Measurements from ENCODE around the gene SLC2A5.

DNA sequence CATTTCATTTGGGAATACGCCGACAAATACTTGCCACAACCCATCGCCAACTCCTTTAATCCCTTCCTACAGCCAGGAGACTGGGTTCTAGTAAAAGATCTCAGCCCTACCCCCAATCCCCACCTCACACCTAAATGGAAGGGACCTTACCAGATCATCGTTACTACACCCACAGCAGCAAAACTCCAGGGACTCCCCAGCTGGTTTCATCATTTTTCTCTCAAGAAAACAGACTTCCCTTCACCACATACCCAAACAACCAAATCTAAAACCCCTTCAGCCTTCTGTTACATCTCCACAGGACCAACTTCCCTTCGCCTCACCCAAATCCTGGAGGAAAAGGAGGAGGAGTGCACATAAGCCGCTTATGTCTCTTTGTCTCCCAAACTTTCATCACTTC is 23.7 kb upstream of the SLC2A5 start:
- TF ChIP-seq, protein P1, sequence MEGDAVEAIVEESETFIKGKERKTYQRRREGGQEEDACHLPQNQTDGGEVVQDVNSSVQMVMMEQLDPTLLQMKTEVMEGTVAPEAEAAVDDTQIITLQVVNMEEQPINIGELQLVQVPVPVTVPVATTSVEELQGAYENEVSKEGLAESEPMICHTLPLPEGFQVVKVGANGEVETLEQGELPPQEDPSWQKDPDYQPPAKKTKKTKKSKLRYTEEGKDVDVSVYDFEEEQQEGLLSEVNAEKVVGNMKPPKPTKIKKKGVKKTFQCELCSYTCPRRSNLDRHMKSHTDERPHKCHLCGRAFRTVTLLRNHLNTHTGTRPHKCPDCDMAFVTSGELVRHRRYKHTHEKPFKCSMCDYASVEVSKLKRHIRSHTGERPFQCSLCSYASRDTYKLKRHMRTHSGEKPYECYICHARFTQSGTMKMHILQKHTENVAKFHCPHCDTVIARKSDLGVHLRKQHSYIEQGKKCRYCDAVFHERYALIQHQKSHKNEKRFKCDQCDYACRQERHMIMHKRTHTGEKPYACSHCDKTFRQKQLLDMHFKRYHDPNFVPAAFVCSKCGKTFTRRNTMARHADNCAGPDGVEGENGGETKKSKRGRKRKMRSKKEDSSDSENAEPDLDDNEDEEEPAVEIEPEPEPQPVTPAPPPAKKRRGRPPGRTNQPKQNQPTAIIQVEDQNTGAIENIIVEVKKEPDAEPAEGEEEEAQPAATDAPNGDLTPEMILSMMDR (IDR thresholded peaks at IDR 0.05; ENCODE audit: extremely low read depth in 1 of 2, insufficient read depth in 1 of 2, low read depth in 1 of 2, low read length in 2 of 2) = no peak
- TF ChIP-seq POLR2A (IDR thresholded peaks at IDR 0.05; ENCODE audit: low read depth, low read length) (no peak), GATA2 (IDR thresholded peaks at IDR 0.05; ENCODE audit: insufficient read depth, insufficient read length, low read depth, low read length) (no peak), POLR2AphosphoS5 (IDR thresholded peaks at IDR 0.05; ENCODE audit: insufficient read depth, low read depth, low read length) (no peak), EZH2 (IDR thresholded peaks at IDR 0.05; ENCODE audit: borderline replicate concordance, low read depth, low read length, severe bottlenecking) (no peak), JUN (IDR thresholded peaks at IDR 0.05; ENCODE audit: borderline replicate concordance, insufficient read depth, insufficient read length, low read depth) (no peak)

Data from endothelial cell of umbilical vein (primary cell).